Inflammatory macrophage treated with lipopolysaccharide for 4 hours (primary cell): ENCODE results near the gene MYEOV.

Source experiments
- DNase-seq: peaks from one replicate; pipeline ENCODE4 v3.0.0-alpha.2; 2020

The MYEOV gene

DNA sequence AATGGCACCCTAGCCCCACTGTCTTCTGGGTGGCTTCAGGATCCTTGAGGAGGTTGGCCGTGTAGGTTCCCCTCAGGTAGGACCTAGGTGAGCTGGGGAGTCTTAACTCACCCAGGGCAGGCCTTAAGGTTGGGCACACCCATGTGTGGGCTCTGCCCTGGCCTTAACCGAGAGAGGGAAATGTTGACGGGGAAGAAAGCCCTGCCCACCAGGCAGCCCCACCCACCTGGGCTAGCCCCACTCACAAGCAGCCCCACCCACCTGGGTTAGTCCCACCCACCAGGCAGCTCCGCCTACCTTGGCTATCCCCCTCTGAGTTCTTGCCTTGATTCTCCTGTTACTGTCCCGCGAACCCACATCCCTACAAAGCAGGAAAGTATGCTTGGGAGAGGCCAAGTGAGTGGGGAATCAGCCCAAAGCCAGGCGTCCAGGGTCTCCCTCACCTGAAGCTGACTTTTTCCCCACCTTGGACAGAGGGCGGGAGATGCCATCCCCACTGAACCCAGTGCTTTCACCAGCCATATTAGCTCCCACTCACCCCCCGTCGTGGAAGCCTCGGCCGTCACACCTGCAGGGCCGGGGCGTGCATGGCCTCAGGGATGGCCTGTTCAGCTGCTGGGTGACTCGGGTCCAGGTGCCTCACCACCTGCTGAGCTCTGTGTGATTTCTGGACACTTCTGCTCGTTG is at the start of gene MYEOV:
Gene MYEOV (plus strand): TSS at position 337 of the 687 bp plus-strand sequence. CDS start 1,200 bp downstream, outside the sequence.
- peak; percentile 74 for DNase-seq

DNA sequence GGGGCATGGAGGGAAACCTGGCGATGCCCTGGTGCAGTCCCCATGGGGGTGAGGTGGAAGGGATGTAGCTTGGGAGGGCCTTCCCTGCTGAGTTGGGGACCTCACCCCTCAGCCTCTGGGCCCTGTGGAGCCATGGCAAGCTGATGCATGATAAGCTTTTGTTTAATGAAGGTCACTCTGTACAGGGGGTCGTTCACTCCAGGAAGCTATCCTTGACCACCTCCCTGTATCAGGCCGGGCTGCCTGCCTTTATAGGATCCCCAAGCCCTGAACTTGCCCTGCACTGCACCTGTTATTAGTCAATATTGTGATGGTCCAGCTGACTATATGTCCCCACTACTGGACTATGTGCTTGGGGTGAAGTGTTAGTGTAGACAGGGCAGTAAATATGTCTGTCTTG is 49.7 kb upstream of the MYEOV start:
- DNase-seq: no peak

DNA sequence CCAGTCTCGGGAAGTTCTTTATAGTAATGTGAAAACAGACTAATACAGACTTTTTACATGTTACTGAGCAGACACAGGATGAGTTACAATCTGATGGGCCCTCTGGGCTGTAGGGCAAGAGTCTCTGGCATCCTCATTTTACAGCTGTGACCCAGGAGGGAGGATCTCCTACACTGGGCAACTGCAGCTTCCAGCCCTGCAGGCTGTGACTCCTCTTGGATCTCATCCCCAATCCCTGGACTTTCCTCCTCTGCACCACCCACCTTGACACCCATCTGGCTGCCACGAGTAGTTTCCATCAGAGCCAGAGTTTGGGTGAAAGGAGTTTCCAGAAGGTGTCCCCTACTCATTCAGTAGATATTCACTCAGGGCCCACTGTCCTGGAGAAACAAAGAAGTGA is 48.9 kb upstream of the MYEOV start:
- no peak for DNase-seq

GRCh38 chr11:69245491-69246345 is 48.2 kb upstream of the MYEOV start:
- no peak for DNase-seq

- no peak for DNase-seq
These were observed 44.4 kb upstream of the MYEOV start for GRCh38 chr11:69249311-69250185.

DNA sequence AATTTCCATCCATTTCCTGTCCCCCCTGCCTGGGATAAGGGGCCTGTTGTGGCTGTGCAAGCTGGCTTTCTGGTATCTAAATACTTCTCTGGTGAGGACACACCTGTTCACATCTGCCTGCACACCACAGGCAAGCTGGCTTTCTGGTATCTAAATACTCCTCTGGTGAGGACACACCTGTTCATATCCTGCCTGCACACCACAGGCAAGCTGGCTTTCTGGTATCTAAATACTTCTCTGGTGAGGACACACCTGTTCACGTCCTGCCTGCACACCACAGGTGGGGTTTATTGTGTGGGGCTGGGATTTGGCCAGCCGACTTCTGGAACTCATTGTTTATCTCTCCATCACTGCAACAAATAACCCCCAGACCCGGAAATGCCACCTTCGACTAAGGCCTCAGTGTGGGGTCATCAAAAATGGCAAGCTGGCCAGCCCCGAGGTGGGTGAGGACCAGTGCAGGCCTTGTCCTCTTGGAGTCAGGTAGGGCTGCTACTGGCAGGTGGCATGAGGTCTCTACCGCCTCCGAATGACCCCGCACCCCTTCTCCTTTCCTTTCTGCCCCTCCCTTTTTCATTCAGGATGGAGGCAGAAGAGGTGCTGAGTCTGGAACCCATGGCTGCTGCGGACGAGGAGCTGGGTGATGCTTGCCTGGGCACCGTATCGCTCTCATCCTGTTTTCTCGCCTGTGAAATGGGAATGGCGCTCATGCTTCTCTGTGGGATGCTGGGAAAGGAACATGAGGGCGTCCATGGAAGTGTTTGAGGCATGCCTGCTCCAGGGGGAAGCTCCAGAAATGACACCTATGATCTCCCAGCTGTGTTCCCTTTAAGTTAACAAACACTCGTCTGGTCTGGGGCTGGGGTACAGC is 43.5 kb upstream of the MYEOV start:
- DNase-seq: no peak

- DNase-seq: no peak
These were observed 42.9 kb upstream of the MYEOV start for GRCh38 chr11:69251057-69251393.

DNA sequence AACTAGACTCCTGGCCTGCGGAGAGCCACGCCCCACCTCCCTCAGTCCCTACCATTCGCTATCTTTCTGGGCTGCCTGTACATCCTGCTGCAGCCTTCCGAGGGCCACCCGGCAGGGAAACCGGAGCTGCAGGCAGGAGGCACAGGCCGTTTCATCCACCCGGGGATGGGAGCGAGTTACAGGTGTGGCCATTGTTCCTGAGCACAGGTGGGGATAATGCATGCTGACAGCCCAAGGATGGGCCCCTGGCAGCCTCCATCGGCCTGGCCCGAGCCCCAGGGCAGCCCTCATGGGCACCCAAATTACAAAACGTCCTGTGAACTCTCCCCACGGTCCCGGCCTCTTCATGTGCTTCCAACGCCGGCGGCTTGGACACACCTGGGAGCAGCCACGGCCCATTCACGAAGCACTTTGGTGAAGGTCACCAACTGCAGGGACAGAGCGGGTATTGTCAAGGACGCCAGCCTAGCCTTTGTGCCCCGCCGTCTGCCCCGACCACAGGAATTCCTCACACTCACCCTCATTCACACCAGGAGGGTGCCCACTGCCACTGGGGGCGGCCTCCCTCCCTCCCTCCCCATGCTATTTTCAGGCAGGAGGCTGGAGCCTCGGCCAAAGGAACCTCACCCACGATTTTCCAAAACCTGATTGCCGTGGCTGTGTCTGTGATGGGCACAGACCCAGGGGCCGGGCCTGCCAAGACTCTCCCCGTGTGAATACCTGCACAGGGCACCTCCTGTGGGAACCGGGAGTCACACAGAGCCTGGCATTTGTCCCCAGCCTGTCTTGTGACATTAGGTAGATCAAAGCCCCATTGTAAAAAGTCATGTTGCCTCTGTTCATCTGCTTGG is 42.1 kb upstream of the MYEOV start:
- no peak for DNase-seq

DNA sequence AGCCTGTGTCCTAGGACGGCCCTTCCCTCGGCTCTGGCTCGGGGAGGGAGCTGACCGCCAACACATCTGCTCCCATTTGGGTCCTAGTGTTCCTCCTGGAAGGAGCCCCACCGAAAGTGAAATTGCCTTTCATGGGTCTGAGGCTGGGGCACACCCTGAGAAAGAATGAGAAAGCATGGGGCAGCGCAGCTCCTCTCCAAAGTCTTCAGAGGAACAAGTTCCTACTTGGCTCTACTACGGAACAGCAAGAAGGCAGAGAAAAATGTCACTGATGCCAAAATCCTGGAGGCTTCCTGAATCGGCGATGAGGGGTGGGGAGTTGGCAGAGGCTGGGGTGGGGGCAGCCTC is 41.5 kb upstream of the MYEOV start:
- DNase-seq: no peak

DNA sequence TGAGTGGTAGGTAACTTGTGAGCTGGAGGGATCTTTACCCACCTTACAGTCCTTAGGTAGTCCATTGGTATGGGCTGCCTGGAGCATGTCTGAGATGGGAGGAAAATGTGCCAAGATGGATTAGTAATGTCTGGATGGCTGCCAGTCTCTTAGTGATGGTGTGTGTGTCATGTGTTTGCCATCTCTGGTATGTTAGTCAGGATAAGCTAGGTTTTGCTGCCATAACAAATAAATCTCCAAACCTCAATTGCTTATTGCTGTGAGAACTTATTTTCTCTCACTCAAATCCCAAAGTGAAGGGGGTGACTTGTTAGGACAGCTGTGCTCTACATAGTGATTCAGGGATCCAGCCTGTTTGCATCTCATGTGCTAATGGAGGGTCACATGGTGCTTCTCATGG is 40.9 kb upstream of the MYEOV start:
- no peak for DNase-seq

- DNase-seq: no peak
These were observed 36.8 kb upstream of the MYEOV start for GRCh38 chr11:69257134-69257533.

DNA sequence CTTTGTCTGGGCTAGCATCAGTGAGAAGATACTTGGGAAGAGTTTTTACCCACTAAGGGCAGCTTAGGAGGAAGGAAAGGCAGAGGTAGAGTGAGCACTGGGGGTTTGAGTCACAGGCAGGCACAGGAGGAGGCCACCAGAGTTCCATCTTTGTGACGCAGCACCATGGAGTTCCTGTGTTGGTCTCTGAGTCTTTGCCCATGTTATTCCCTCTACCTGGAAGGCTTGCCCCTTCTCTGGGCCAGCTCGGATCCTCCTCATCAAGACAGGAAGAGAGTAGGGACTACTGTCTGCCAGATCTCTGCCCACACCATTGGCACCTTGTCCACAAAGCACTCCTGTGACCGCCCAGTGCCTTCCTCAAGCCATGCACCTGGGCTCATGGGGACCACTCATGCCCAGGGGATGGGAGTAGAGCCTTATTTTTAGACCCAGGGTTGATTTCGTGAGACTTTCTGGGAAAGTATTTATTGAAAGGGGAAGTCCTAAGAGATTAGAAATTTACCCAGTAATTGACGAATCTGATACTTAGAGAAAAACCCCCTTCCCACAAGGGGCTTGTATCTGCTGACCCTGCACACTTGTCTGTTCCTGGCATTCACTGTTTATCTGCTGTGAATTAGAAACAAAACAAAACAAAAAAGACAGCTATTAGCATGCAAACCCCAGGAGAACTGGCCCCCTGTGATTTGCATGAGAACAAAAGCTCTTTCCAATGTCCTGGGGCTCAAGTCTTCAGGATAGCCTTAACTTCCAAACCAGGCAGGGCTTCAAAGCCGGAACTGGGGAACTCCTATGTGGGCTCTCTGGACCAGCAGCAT is 35.9 kb upstream of the MYEOV start:
- DNase-seq: no peak

DNA sequence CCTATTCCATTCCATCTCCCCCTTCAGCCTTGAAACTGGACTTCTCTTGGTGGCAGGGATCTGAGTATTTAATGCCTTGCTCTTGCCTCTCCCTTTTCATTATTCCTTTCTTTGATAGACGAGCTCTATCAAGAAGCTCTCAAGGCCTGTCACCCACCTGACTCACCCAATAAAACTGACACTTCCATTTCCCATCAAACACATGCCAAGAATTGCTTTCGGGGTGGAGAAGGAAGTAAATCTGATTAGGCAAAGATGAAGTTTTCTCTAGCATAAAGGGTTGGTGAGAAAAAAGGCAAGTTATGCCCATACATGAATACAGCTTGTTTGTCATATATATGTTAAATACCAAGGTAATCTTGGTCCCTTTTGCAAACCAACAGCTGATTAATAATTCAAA is 34.9 kb upstream of the MYEOV start:
- DNase-seq: no peak

DNA sequence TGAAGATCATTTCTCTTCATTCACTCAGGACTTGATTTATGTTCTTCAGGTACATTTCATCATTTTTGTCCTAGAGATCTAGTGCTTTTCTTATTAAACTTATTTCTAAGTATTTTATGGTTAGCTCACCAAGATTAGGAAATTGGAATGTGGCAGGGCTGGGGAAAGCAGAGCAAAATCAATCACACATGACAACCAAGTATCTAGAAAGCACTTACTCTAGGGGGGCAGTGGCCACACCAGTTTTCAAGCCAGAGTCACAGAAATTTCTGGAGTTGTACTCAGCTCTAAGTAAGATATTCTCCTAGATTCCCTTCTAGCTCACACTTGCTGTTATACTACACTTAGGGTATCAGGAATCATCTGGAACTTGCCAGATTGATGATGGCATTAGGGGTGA is 33.3 kb upstream of the MYEOV start:
- DNase-seq: no peak

- DNase-seq: no peak
These were observed 32.8 kb upstream of the MYEOV start for GRCh38 chr11:69261116-69261515.

GRCh38 chr11:69262918-69263735 is 30.8 kb upstream of the MYEOV start:
- no peak for DNase-seq

GRCh38 chr11:69263736-69264052 is 30.3 kb upstream of the MYEOV start:
- no peak for DNase-seq

- DNase-seq: no peak
These were observed 29.5 kb upstream of the MYEOV start for GRCh38 chr11:69264486-69264885.

GRCh38 chr11:69265210-69265609 is 28.7 kb upstream of the MYEOV start:
- no peak for DNase-seq

DNA sequence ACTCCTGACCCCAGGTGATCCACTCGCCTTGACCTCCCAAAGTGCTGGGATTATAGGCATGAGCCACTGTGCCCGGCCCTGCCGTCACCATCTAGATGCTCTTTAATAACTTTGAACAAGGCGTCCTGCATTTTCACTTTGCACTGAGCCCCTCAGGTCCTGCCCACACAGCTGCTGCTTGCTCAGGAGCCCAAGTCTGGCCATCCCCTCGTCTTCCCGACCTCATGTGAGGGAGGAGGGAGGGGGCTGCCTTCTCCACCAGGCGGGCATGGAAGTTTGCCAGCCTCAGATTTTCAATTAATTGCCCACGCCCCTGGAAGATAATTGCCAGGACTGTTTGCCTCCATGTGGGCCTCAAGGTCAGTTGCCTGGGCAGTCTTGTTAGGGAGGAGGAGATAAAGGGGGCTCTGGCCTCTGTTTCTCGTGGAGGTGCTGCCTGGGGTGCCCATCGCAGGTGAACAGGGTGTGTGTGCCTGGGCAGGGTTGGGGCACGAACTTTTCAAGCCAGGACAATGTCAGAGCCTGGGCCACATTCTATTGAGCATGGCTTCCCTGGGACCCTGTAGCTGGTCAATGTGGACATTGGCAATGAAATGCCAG is 27.9 kb upstream of the MYEOV start:
- no peak for DNase-seq
